NB4 (cell line): Measurements from ENCODE around the gene TEDC2.

Experiments
- CTCF ChIP-seq: IDR thresholded peaks from one replicate; pipeline ENCODE4 v1.5.1; 2012; ENCODE audit warnings: low read depth, low read length
- MYC ChIP-seq: IDR thresholded peaks from 2 replicates; pipeline ENCODE4 v1.6.1; 2011; ENCODE audit warnings: low read depth, low read length

- TF ChIP-seq CTCF (no peak), MYC (no peak)
Measured at GRCh38 chr16:2428784-2429033, 31.2 kb upstream of the TEDC2 start.
